HUES48 (cell line): ENCODE measurements around the gene ZFP1.
A peak's percentile ranks its signal among the peaks of the same experiment; 100 is the strongest.
"Not testable (repeated sequence)": the region's sequence is repeated elsewhere in the genome, so short reads cannot be mapped to it uniquely, and the experiment has no call there.

Experiments
- H3K27ac ChIP-seq: one replicate; pipeline ENCODE4 v1.7.0; 2013; ENCODE audit warnings: low read depth, low read length, inconsistent platforms
- H3K27me3 ChIP-seq: 2 replicates; pipeline ENCODE4 v1.6.1; 2013; ENCODE audit warnings: mild to moderate bottlenecking, low read length; ENCODE audit not compliant: control insufficient read depth, insufficient read depth
- H3K36me3 ChIP-seq: 2 replicates; pipeline ENCODE4 v1.6.1; 2013; ENCODE audit warnings: low read length; ENCODE audit not compliant: control insufficient read depth, insufficient read depth
- H3K4me1 ChIP-seq: 2 replicates; pipeline ENCODE4 v1.6.1; 2013; ENCODE audit warnings: mild to moderate bottlenecking, low read length; ENCODE audit not compliant: control insufficient read depth, insufficient read depth
- H3K4me3 ChIP-seq: 2 replicates; pipeline ENCODE4 v1.5.1; 2013; ENCODE audit warnings: mild to moderate bottlenecking, low read depth, low read length
- H3K9ac ChIP-seq: 2 replicates; pipeline ENCODE4 v1.6.1; 2013; ENCODE audit warnings: mild to moderate bottlenecking, low read depth, low read length, moderate library complexity
- H3K9me3 ChIP-seq: 2 replicates; pipeline ENCODE4 v1.6.1; 2013; ENCODE audit warnings: low read length; ENCODE audit not compliant: control insufficient read depth, insufficient read depth

The ZFP1 gene

DNA sequence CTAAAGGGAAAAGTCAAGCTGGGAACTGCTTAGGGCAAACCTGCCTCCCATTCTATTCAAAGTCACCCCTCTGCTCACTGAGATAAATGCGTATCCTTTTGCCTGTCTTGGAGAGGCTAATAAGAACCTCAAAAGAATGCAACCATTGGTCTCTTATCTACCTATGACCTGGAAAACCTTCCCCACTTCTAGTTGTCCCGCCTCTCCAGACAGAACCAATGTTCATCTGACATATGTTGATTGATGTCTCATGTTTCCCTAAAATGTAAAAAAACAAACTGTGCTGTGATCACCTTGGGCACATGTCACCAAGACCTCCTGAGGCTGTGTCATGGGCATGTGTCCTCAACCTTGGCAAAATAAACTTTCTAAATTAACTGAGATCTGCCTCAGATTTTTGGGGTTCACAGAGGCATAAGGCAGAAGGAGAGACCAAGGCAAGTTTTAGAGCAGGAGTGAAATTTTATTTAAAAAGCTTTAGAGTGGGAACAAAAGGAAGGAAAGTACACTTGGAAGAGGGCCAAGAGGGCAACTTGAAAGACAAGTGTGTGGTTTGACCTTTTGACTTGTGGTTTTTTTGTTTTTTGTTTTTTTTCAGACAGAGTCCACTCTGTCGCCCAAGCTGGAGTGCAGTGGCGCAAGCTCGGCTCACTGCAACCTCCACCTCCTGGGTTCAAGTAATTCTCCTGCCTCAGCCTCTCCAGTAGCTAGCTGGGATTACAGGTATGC lies 18.7 kb upstream of the ZFP1 start:
- not testable (repeated sequence) for H3K27me3 ChIP-seq, H3K9ac ChIP-seq, H3K36me3 ChIP-seq, H3K27ac ChIP-seq, H3K4me1 ChIP-seq, H3K4me3 ChIP-seq
- H3K9me3 ChIP-seq = peaks cover 21% of the 10 kb centered on the region

DNA sequence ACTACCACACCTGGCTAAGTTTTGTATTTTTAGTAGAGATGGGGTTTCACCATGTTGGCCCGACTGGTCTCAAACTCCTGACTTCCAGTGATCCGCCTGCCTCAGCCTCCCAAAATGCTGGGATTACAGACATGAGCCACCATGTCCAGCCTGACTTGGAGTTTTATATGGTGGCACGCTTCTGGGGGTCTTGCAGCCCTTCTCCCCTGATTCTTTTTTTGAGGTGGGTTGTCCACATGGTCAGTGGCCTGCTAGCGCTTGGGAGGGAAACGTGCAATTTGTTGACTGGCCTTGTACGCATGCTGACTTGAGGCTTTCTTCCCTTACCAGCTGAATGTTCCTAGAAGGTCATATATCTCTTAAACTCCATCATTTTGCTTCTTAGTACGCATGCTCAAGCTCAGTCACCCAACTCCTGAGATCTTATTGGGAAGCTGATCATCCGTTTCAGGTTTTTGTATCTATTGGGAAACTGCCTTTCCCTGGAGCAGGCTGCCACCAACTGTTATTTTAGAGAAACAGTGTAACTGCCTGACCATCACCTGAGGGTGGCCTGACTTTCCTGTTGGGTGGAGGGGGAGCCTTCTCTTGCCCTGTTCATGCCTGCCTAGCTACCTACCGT lies 18.1 kb upstream of the ZFP1 start:
- H3K27me3 ChIP-seq = no peaks in the 10 kb centered on the region

DNA sequence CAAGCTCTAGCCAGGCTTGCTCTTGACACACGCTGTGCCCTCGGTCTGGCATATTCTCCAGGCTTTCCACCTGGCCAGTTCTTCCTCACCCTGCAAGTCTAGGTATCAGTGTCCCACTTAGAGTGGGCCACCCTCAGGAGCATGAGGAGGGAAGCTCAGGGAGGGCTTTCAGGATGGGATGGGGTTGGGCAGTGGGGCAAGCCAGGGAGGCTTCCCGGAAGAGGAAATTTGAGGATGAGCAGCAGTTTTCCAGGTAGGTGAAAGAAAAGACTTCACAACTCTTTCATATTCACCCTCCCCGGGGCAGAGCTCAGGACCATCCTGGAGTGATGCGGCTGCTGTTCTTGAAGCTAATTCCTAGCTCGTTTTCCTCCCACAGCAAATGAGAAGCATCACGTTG lies 17.2 kb upstream of the ZFP1 start:
- no peak overlapping the region for H3K27ac ChIP-seq
- H3K4me3 ChIP-seq = no peak overlapping the region
- H3K9ac ChIP-seq = no peak overlapping the region
- no peaks in the 10 kb centered on the region for H3K36me3 ChIP-seq
- peaks cover 21% of the 10 kb centered on the region for H3K9me3 ChIP-seq
- no peaks in the 10 kb centered on the region for H3K4me1 ChIP-seq
- no peaks in the 10 kb centered on the region for H3K27me3 ChIP-seq

More for the DNA sequence above, 18.1 kb upstream of the ZFP1 start:
- Histone ChIP-seq H3K36me3 (no peaks in the 10 kb centered on the region), H3K9ac (no peak overlapping the region), H3K4me3 (no peak overlapping the region), H3K4me1 (no peaks in the 10 kb centered on the region), H3K9me3 (peaks cover 21% of the 10 kb centered on the region), H3K27ac (no peak overlapping the region)

DNA sequence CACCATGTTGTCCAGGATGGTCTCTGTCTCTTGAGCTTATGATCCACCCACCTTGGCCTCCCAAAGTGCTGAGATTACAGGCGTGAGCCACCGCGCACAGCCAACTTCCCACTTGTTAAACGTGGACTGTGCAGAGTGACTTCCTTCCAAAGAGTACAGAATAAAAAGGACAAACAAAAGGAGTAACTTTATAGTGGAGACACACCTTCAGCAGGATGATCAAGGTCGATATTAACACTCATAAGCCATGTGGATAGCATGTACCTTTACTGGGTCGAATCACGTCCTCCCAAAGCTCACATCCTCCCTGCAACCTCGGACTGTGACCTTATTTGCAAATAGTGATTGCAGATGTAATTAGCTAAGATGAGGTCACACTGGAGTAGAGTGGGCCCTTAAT lies 10.1 kb upstream of the ZFP1 start:
- Histone ChIP-seq H3K4me3 (no peak overlapping the region), H3K9me3 (no peaks in the 10 kb centered on the region), H3K27me3 (no peaks in the 10 kb centered on the region), H3K4me1 (peaks cover 7% of the 10 kb centered on the region), H3K9ac (no peak overlapping the region), H3K27ac (no peak overlapping the region), H3K36me3 (no peaks in the 10 kb centered on the region)

DNA sequence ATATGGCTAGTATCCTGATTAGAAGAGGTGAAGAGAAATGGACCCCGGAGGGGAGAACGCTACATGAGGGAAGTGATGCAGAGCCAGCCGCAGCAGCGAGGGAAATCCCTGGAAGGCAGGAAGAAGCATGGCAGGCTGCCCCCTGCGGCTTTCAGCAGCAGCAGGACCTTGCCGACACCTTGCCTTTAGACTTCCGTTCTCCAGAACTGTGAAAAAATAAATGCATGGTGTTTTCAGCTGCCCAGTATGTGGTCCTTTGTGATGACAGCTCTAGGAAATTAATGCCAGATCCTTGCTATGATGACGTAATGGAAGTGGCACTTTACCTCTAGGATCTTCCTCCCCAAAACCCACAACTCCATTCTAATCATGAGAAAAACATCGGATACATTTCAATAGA lies 9.7 kb upstream of the ZFP1 start:
- Histone ChIP-seq H3K9ac (no peak overlapping the region), H3K27ac (no peak overlapping the region), H3K36me3 (no peaks in the 10 kb centered on the region), H3K27me3 (no peaks in the 10 kb centered on the region), H3K9me3 (no peaks in the 10 kb centered on the region), H3K4me3 (no peak overlapping the region), H3K4me1 (peaks cover 7% of the 10 kb centered on the region)

DNA sequence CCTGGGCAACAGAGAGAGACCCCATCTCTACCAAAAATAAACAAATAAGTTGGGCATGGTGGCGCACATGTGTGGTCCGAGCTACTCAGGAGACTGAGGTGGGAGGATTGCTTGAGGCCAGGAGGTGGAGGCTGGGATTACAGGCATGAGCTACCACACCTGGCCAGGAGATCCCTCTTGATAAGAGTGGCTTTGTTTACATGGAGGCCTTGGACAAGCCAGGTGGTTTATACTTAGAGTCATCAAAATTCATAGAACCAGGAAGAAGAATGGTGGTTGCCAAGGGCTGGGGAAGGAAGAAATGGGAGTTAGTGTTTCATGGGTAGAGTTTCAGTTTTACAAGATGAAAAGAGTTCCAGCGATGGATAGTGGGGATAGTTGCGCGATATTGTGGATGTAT lies 8.8 kb upstream of the ZFP1 start:
- no peak overlapping the region for H3K27ac ChIP-seq
- H3K4me3 ChIP-seq = no peak overlapping the region
- H3K9ac ChIP-seq = no peak overlapping the region
- no peaks in the 10 kb centered on the region for H3K9me3 ChIP-seq
- no peaks in the 10 kb centered on the region for H3K27me3 ChIP-seq
- no peaks in the 10 kb centered on the region for H3K36me3 ChIP-seq
- H3K4me1 ChIP-seq = peaks cover 7% of the 10 kb centered on the region

DNA sequence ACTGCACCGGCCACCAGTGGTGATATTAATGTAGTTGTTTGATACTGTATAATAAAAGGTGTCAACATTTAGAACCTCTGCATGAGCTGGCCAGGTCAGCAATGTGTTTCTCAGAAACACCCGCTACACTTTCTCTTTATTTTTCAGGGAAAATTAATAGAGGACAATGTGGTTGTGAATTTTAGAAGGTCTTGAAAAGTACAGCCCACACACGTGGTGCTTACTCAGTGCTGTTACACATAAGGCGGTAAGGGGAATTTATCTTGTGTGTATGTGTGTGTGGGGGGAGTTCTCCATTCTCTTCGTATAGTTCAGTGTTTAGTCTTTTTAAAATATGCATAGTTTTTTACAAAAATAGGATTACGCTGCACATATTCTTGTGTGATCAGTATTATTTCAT lies 4.4 kb upstream of the ZFP1 start:
- Histone ChIP-seq H3K27me3 (no peaks in the 10 kb centered on the region), H3K4me3 (no peak overlapping the region)

DNA sequence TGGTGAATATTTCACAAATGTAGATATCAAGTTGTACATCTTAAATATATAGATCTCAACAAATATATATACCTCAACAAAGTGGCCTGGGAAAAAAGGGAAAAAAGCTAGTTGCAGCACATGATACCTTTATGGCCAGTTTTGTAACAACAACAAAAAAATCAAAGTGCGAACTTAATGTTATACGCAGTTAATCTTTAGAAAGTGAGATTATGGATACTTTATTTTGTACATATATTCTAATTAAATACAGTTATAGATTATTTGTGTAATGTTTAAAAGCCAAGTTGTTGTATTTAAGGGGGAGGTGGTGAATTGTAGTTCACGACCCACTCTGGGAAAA lies 385 bp upstream of the ZFP1 start:
- no peaks in the 10 kb centered on the region for H3K27me3 ChIP-seq
- H3K9ac ChIP-seq = no peak overlapping the region
- H3K36me3 ChIP-seq = peaks cover 7% of the 10 kb centered on the region; the same call in 1 of the 2 replicates
- H3K4me3 ChIP-seq = peak overlapping the region; percentile 99
- H3K27ac ChIP-seq = no peak overlapping the region
- H3K9me3 ChIP-seq = peaks cover 5% of the 10 kb centered on the region; the same call in 1 of the 2 replicates
- no peaks in the 10 kb centered on the region for H3K4me1 ChIP-seq

More for the DNA sequence above, 4.4 kb upstream of the ZFP1 start:
- H3K4me1 ChIP-seq = no peaks in the 10 kb centered on the region
- no peaks in the 10 kb centered on the region for H3K36me3 ChIP-seq
- no peaks in the 10 kb centered on the region for H3K9me3 ChIP-seq
- H3K9ac ChIP-seq = no peak overlapping the region
- H3K27ac ChIP-seq = no peak overlapping the region

DNA sequence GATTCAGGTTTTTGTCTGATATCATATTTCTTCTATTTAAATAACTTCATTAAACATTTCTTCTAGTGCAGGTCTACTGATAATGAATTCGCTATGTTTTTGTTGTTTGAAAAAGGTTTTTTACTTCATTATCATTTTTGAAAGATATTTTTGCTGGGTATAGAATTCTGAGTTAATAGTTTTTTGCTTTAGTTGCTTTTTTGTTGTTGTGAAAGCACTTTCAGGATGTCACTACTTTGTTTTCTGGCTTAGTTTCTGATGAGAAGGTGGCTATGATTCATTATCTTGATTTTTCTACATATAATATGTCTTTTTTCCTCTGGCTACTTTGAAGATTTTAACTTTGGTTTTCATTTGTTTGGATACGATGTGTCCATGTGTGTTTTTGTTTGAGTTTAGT lies 3.5 kb downstream of the ZFP1 start:
- Histone ChIP-seq H3K27ac (no peak overlapping the region), H3K27me3 (no peaks in the 10 kb centered on the region), H3K36me3 (peaks cover 30% of the 10 kb centered on the region), H3K4me3 (no peak overlapping the region), H3K9me3 (peaks cover 5% of the 10 kb centered on the region; the same call in 1 of the 2 replicates), H3K4me1 (no peaks in the 10 kb centered on the region), H3K9ac (no peak overlapping the region)

DNA sequence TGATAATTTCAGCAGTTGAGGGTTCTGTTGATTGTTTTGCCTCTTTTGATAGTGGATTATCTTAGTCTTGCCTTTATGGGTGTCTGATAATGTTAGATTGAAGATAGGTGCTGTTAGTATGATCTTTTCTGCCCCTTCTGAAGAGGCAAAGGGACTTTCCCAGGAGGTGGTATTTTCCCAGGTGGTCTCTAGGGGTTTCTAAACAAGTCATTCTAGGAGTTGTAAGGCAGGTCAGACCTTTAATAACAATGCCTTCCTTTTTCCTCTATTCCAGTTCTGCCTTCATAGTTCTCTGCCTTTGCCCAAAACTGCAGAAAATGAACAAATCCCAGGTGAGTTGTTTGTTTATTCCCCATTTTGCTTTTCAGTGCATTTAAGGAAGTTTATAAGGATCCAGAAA lies 4.3 kb downstream of the ZFP1 start:
- no peaks in the 10 kb centered on the region for H3K4me1 ChIP-seq
- H3K4me3 ChIP-seq = no peak overlapping the region
- no peak overlapping the region for H3K9ac ChIP-seq
- no peaks in the 10 kb centered on the region for H3K27me3 ChIP-seq
- H3K27ac ChIP-seq = no peak overlapping the region
- peaks cover 5% of the 10 kb centered on the region; the same call in 1 of the 2 replicates for H3K9me3 ChIP-seq
- peaks cover 36% of the 10 kb centered on the region for H3K36me3 ChIP-seq

DNA sequence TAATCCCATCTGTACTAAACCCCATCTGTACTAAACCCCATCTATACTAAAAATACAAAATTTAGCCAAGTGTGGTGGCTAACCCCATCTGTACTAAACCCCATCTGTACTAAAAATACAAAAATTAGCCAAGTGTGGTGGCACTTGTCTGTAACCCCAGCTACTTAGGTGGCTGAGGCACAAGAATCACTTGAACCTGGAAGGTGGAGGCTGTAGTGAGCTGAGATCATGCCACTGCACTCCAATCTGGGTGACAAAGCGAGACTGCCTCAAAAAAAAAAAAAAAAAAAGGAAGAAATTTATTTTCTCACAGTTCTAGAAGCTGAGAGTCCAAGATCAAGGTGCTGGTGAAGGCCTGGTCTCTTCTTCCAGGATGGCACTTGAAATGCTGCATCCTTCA lies 12.1 kb downstream of the ZFP1 start:
- H3K9ac ChIP-seq = no peak overlapping the region
- no peak overlapping the region for H3K4me3 ChIP-seq
- H3K4me1 ChIP-seq = no peaks in the 10 kb centered on the region
- no peaks in the 10 kb centered on the region for H3K9me3 ChIP-seq
- H3K27ac ChIP-seq = no peak overlapping the region
- peaks cover 31% of the 10 kb centered on the region for H3K36me3 ChIP-seq
- H3K27me3 ChIP-seq = no peaks in the 10 kb centered on the region
